HepG2 (cell line): ENCODE measurements around the gene TROAP. TPM values are rescaled to one million over a fixed set of nuclear protein-coding genes. Genes with fewer than 3 reads are reported as not detected.

Source experiments
- DNMT1 ChIP-seq: sonication (generic); formaldehyde crosslinking; IDR thresholded peaks from 2 replicates; pipeline ENCODE4 v1.5.1; 2020; ENCODE audit warnings: mild to moderate bottlenecking, missing genetic modification reagents
- E2F2 ChIP-seq: sonication (generic); formaldehyde crosslinking; IDR thresholded peaks from 2 replicates; pipeline ENCODE4 v1.4.0; 2020; ENCODE audit warnings: missing genetic modification reagents, borderline replicate concordance
- GABPB1 ChIP-seq: IDR thresholded peaks from 2 replicates; pipeline ENCODE4 v1.6.1; 2016; ENCODE audit warnings: mild to moderate bottlenecking, missing genetic modification reagents, moderate library complexity, missing compliant biosample characterization
- HBP1 ChIP-seq: IDR thresholded peaks from 2 replicates; pipeline ENCODE4 v1.6.1; 2016; ENCODE audit warnings: low read depth, control low read depth
- MTA3 ChIP-seq: sonication (generic); formaldehyde crosslinking; IDR thresholded peaks from 2 replicates; pipeline ENCODE4 v1.4.0; 2020; ENCODE audit warnings: missing genetic modification reagents
- MXD1 ChIP-seq: sonication (generic); formaldehyde crosslinking; IDR thresholded peaks from 2 replicates; pipeline ENCODE4 v1.4.0; 2020; ENCODE audit warnings: mild to moderate bottlenecking, missing genetic modification reagents
- MYPOP ChIP-seq: sonication (generic); formaldehyde crosslinking; IDR thresholded peaks from 2 replicates; pipeline ENCODE4 v1.8.1; 2023; ENCODE audit warnings: mild to moderate bottlenecking, moderate library complexity, missing genetic modification reagents
- NR2F1 ChIP-seq, 2 experiments: fragments of 450-650 bp in 1 of 2; formaldehyde crosslinking in 1 of 2; IDR thresholded peaks; 2 replicates each; pipeline versions ENCODE4 v1.5.0 to v1.6.1; 2016 to 2020; ENCODE audit warnings: mild to moderate bottlenecking in 1 of 2, missing compliant biosample characterization in 1 of 2, missing genetic modification reagents in 1 of 2, moderate library complexity in 1 of 2
- PITX1 ChIP-seq: sonication (generic); formaldehyde crosslinking; IDR thresholded peaks from 2 replicates; pipeline ENCODE4 v1.5.1; 2020; ENCODE audit warnings: mild to moderate bottlenecking, missing genetic modification reagents
- RBM22 ChIP-seq: fragments of 200-400 bp; formaldehyde crosslinking; optimal IDR thresholded peaks from 2 replicates; pipeline ENCODE3; 2017; ENCODE audit warnings: mild to moderate bottlenecking, low read length, moderate library complexity
- SNAI1 ChIP-seq: sonication (generic); formaldehyde crosslinking; IDR thresholded peaks from 2 replicates; pipeline ENCODE4 v1.5.0; 2020; ENCODE audit warnings: mild to moderate bottlenecking, missing genetic modification reagents, borderline replicate concordance
- TCF7L2 ChIP-seq: IDR thresholded peaks from 2 replicates; pipeline ENCODE4 v1.6.1; 2011; ENCODE audit warnings: mild to moderate bottlenecking, low read depth, low read length, moderate library complexity
- TOPORS ChIP-seq: sonication (generic); formaldehyde crosslinking; IDR thresholded peaks from 2 replicates; pipeline ENCODE4 v1.8.0; 2023; ENCODE audit warnings: mild to moderate bottlenecking, missing genetic modification reagents
- ZBTB33 ChIP-seq: sonication (generic); formaldehyde crosslinking; IDR thresholded peaks from 2 replicates; pipeline ENCODE4 v1.4.0; 2020; ENCODE audit warnings: missing genetic modification reagents
- ZFP36L1 ChIP-seq: sonication (generic); formaldehyde crosslinking; IDR thresholded peaks from 2 replicates; pipeline ENCODE4 v1.8.0; 2022; ENCODE audit warnings: mild to moderate bottlenecking, missing genetic modification reagents, moderate library complexity
- ZFX ChIP-seq: sonication (generic); formaldehyde crosslinking; IDR thresholded peaks from 2 replicates; pipeline ENCODE4 v1.4.0; 2020; ENCODE audit warnings: mild to moderate bottlenecking, low read depth, missing genetic modification reagents, moderate library complexity
- ZNF256 ChIP-seq: sonication (generic); formaldehyde crosslinking; conservative IDR thresholded peaks from 2 replicates; pipeline ENCODE4 v1.4.0; 2020; ENCODE audit warnings: missing genetic modification reagents
- ZNF460 ChIP-seq: sonication (generic); formaldehyde crosslinking; IDR thresholded peaks from 2 replicates; pipeline ENCODE4 v1.5.1; 2020; ENCODE audit warnings: missing genetic modification reagents, mild to moderate bottlenecking, borderline replicate concordance
- ZNF512 ChIP-seq: sonication (generic); formaldehyde crosslinking; IDR thresholded peaks from 2 replicates; pipeline ENCODE4 v1.4.0; 2020; ENCODE audit warnings: mild to moderate bottlenecking, missing genetic modification reagents
- ZNF746 ChIP-seq: sonication (generic); formaldehyde crosslinking; IDR thresholded peaks from 2 replicates; pipeline ENCODE4 v1.8.0; 2022; ENCODE audit warnings: mild to moderate bottlenecking, missing genetic modification reagents
- ZNF839 ChIP-seq: sonication (generic); formaldehyde crosslinking; IDR thresholded peaks from 2 replicates; pipeline ENCODE4 v1.4.0; 2020; ENCODE audit warnings: missing genetic modification reagents, mild to moderate bottlenecking, borderline replicate concordance
- polyA plus RNA-seq, 8 experiments: library from polyadenylated mRNA; depleted of rRNA in 3 of 8; stranded (reverse) in 7 of 8; unstranded in 1 of 8; fragments of >200 nt; fragmentation: Illumina TruSeq in 4 of 8; extraction: Trizol in 4 of 8; gene quantifications; 2 replicates each; pipeline versions ENCODE4 v1.2.1 to v1.2.3, GENCODE V29; 2011 to 2016; ENCODE audit warnings: low read depth in 4 of 8, missing spikeins in 1 of 8, mixed read lengths in 1 of 8; ENCODE audit not compliant: insufficient read depth in 1 of 8
- total RNA-seq, 5 experiments: library from RNA; depleted of rRNA; stranded (reverse); fragments of >200 nt; fragmentation: Illumina TruSeq; extraction: Trizol; gene quantifications; 2 replicates each; pipeline ENCODE4 v1.2.3, GENCODE V29; 2016; ENCODE audit warnings: low read depth in 1 of 5

Gene TROAP
- total and polyA plus RNA-seq, 2 of the 13 experiments (the other 11 are each of a cell fraction or from before 2014, with no cell fraction given): 22.5 to 30.9 TPM

- TF ChIP-seq ZNF460 (CRISPR knock-in tag) (no peak), DNMT1 (no peak), ZNF512 (CRISPR knock-in tag) (no peak), ZNF746 (CRISPR knock-in tag) (no peak), TCF7L2 (no peak), ZFX (CRISPR knock-in tag) (no peak), SNAI1 (CRISPR knock-in tag) (no peak), TOPORS (no peak), ZBTB33 (CRISPR knock-in tag) (no peak), E2F2 (no peak), RBM22 (no peak), MXD1 (CRISPR knock-in tag) (no peak), MYPOP (no peak), PITX1 (CRISPR knock-in tag) (no peak), HBP1 (CRISPR knock-in tag) (no peak), MTA3 (CRISPR knock-in tag) (no peak), GABPB1 (CRISPR knock-in tag) (peak; percentile 59; the same call in 1 of the 2 replicates), ZFP36L1 (CRISPR knock-in tag) (no peak), NR2F1 (CRISPR knock-in tag; IDR thresholded peaks at IDR 0.05) (no peak), ZNF256 (no peak), ZNF839 (CRISPR knock-in tag) (no peak)
Measured at GRCh38 chr12:49336645-49337584, 13.9 kb downstream of the TROAP start, which contains the start of gene C1QL4 (continued).
